GM23248 (cell line): ENCODE data around the gene AFTPH. TPM values are rescaled to one million over a fixed set of nuclear protein-coding genes. Genes with fewer than 3 reads are reported as not detected.

Experiments
- DNase-seq: peaks from one replicate; pipeline ENCODE4 v3.0.0-alpha.2; 2015
- H2AFZ ChIP-seq: fragments of 200-600 bp; sonication (generic); 2 replicates; pipeline ENCODE4 v1.6.1; 2016; ENCODE audit warnings: antibody characterized with exemption
- H3F3A ChIP-seq: fragments of 200-600 bp; sonication (generic); 2 replicates; pipeline ENCODE4 v1.6.1; 2016; ENCODE audit warnings: mild to moderate bottlenecking, antibody characterized with exemption, mixed run types; ENCODE audit not compliant: insufficient read depth
- H3K27ac ChIP-seq: fragments of 200-600 bp; sonication (generic); 2 replicates; pipeline ENCODE4 v1.5.1; 2016; ENCODE audit warnings: mild to moderate bottlenecking
- H3K27me3 ChIP-seq: fragments of 200-600 bp; sonication (generic); replicated peaks from 2 replicates; pipeline ENCODE4 v1.6.1; 2016; ENCODE audit warnings: mild to moderate bottlenecking; ENCODE audit not compliant: insufficient read depth
- H3K36me3 ChIP-seq: fragments of 200-600 bp; sonication (generic); 2 replicates; pipeline ENCODE4 v1.6.1; 2016; ENCODE audit warnings: low read depth, mild to moderate bottlenecking
- H3K4me1 ChIP-seq: fragments of 200-600 bp; sonication (generic); 2 replicates; pipeline ENCODE4 v1.6.1; 2016; ENCODE audit warnings: mild to moderate bottlenecking; ENCODE audit not compliant: insufficient read depth
- H3K4me2 ChIP-seq: fragments of 200-600 bp; sonication (generic); one replicate; pipeline ENCODE4 v1.6.1; 2016; ENCODE audit warnings: mild to moderate bottlenecking; ENCODE audit not compliant: unreplicated experiment
- H3K4me3 ChIP-seq: fragments of 200-600 bp; sonication (generic); 2 replicates; pipeline ENCODE4 v1.5.1; 2016; ENCODE audit warnings: mild to moderate bottlenecking
- H3K79me2 ChIP-seq: fragments of 200-600 bp; sonication (generic); 2 replicates; pipeline ENCODE4 v1.6.1; 2016; ENCODE audit warnings: mild to moderate bottlenecking; ENCODE audit not compliant: insufficient read depth
- H3K9ac ChIP-seq: fragments of 200-600 bp; sonication (generic); 2 replicates; pipeline ENCODE4 v1.6.1; 2016; ENCODE audit warnings: mild to moderate bottlenecking
- H3K9me2 ChIP-seq: fragments of 200-600 bp; sonication (generic); 2 replicates; pipeline ENCODE4 v1.6.1; 2016; ENCODE audit warnings: mixed run types, mild to moderate bottlenecking, moderate library complexity; ENCODE audit not compliant: insufficient read depth
- H3K9me3 ChIP-seq: fragments of 200-600 bp; sonication (generic); one replicate; pipeline ENCODE4 v1.6.1; 2017; ENCODE audit warnings: low read depth
- H4K20me1 ChIP-seq: fragments of 200-600 bp; sonication (generic); 2 replicates; pipeline ENCODE4 v1.6.0; 2016; ENCODE audit not compliant: insufficient read depth
- EZH2 ChIP-seq: fragments of 200-600 bp; sonication (generic); IDR thresholded peaks from 2 replicates; pipeline ENCODE4 v1.6.1; 2018; ENCODE audit warnings: antibody characterized with exemption, mild to moderate bottlenecking; ENCODE audit not compliant: insufficient read depth, poor library complexity, severe bottlenecking
- EZH2phosphoT487 ChIP-seq: fragments of 200-600 bp; sonication (generic); IDR thresholded peaks from 2 replicates; pipeline ENCODE4 v1.6.1; 2018; ENCODE audit warnings: antibody characterized with exemption, moderate library complexity, mild to moderate bottlenecking, low read depth; ENCODE audit not compliant: insufficient read depth
- WGBS, 2 experiments: methylation state at CpG; one replicate each; pipeline ENCODE4 v1.1.6; 2015 to 2017; ENCODE audit warnings: low lambda C conversion rate in 2 of 2, low coverage in 1 of 2; ENCODE audit errors: missing lambda C conversion rate in 2 of 2; 5-methylcytosine and 5-hydroxymethylcytosine counted together
- in situ Hi-C: fragments of 300-500 bp; cut with MboI; formaldehyde crosslinking; loops from 2 replicates; pipeline ENCODE4 v1.15.0; 2020
- polyA plus RNA-seq: library from polyadenylated mRNA; unstranded; fragments of >200 nt; fragmentation: Nextera tagmentation; extraction: Ambion mirVana; gene quantifications from 2 replicates; pipeline ENCODE4 v1.2.1, GENCODE V29; 2016
- total RNA-seq: library from RNA; depleted of rRNA; stranded (reverse); fragments of >200 nt; shearing (Covaris generic); gene quantifications from 2 replicates; pipeline ENCODE4 v1.2.3, GENCODE V29; 2014

AFTPH gene
- total and polyA plus RNA-seq, 2 experiments from 2014 or later: 8.8 to 26.2 TPM

- Histone ChIP-seq H3K79me2 (no peaks in the 10 kb centered on the region), H3K9me2 (no peaks in the 10 kb centered on the region), H3K4me3 (no peak overlapping the region), H3K4me1 (no peaks in the 10 kb centered on the region), H3K36me3 (no peaks in the 10 kb centered on the region), H3K27ac (no peak overlapping the region), H3K27me3 (no peaks in the 10 kb centered on the region), H2AFZ (no peak overlapping the region), H3K9me3 (no peaks in the 10 kb centered on the region), H3K4me2 (no peak overlapping the region), H3K9ac (no peak overlapping the region), H3F3A (no peaks in the 10 kb centered on the region), H4K20me1 (no peaks in the 10 kb centered on the region)
- DNase-seq: no peak
- in situ Hi-C loops: no loop called here
- WGBS, 2 experiments: 46 to 53% methylated on average over 5 to 6 of the region's 6 CpGs
- TF ChIP-seq EZH2phosphoT487 (no peak), EZH2 (no peak)
These were observed 93.6 kb downstream of the AFTPH start for GRCh38 chr2:64617631-64618151.

GRCh38 chr2:64620661-64621060, 96.5 kb downstream of the AFTPH start:
- H3K9me2 ChIP-seq: no peaks in the 10 kb centered on the region
- H4K20me1 ChIP-seq: no peaks in the 10 kb centered on the region
- no peaks in the 10 kb centered on the region for H3K4me1 ChIP-seq
- H3F3A ChIP-seq: no peaks in the 10 kb centered on the region
- no peaks in the 10 kb centered on the region for H3K79me2 ChIP-seq
- no peak overlapping the region for H3K4me2 ChIP-seq
- 97 to 99% methylated on average over 4 of the region's 4 CpGs for WGBS, 2 experiments
- H3K36me3 ChIP-seq: no peaks in the 10 kb centered on the region
- no peak overlapping the region for H3K9ac ChIP-seq
- H3K9me3 ChIP-seq: no peaks in the 10 kb centered on the region
- H2AFZ ChIP-seq: no peak overlapping the region
- no peak overlapping the region for H3K4me3 ChIP-seq
- no peak overlapping the region for H3K27ac ChIP-seq
- no peaks in the 10 kb centered on the region for H3K27me3 ChIP-seq
- in situ Hi-C loops: no loop called here
- DNase-seq: no peak
- no peak for TF ChIP-seq EZH2phosphoT487
- no peak for TF ChIP-seq EZH2

- TF ChIP-seq EZH2 (no peak), EZH2phosphoT487 (no peak)
- 81 to 82% methylated on average over 13 of the region's 13 CpGs for WGBS, 2 experiments
- H3K9ac ChIP-seq: no peak overlapping the region
- no peaks in the 10 kb centered on the region for H3K36me3 ChIP-seq
- H3K27ac ChIP-seq: no peak overlapping the region
- H3K27me3 ChIP-seq: no peaks in the 10 kb centered on the region
- H3K79me2 ChIP-seq: no peaks in the 10 kb centered on the region
- no peaks in the 10 kb centered on the region for H3K4me1 ChIP-seq
- no peaks in the 10 kb centered on the region for H3K9me2 ChIP-seq
- H3K9me3 ChIP-seq: no peaks in the 10 kb centered on the region
- H3F3A ChIP-seq: no peaks in the 10 kb centered on the region
- no peak for DNase-seq
- H4K20me1 ChIP-seq: no peaks in the 10 kb centered on the region
- H3K4me2 ChIP-seq: no peak overlapping the region
- in situ Hi-C loops: no loop called here
- no peak overlapping the region for H2AFZ ChIP-seq
- H3K4me3 ChIP-seq: no peak overlapping the region
These were observed 98.5 kb downstream of the AFTPH start for GRCh38 chr2:64622443-64623241.

GRCh38 chr2:64623242-64623850, 99.2 kb downstream of the AFTPH start:
- Histone ChIP-seq H3K4me3 (no peak overlapping the region), H2AFZ (no peak overlapping the region), H3K9ac (no peak overlapping the region), H3F3A (0 out of 2 replicates have a peak, but pooled peaks cover 1% of the 10 kb centered on the region), H3K9me2 (no peaks in the 10 kb centered on the region), H3K27ac (no peak overlapping the region), H3K4me2 (no peak overlapping the region), H4K20me1 (no peaks in the 10 kb centered on the region), H3K36me3 (no peaks in the 10 kb centered on the region), H3K79me2 (no peaks in the 10 kb centered on the region), H3K27me3 (no peaks in the 10 kb centered on the region), H3K4me1 (no peaks in the 10 kb centered on the region), H3K9me3 (no peaks in the 10 kb centered on the region)
- DNase-seq: no peak
- WGBS, 2 experiments: 79 to 90% methylated on average over 13 of the region's 13 CpGs
- in situ Hi-C loops: no loop called here
- TF ChIP-seq EZH2 (no peak), EZH2phosphoT487 (no peak)
